CD1c-positive myeloid dendritic cell (primary cell): Measurements from ENCODE around the gene ADAMTS17.

Experiments
- DNase-seq: peaks from one replicate; pipeline ENCODE4 v3.0.0-alpha.2; 2016; ENCODE audit errors: extremely low spot score

Gene ADAMTS17

GRCh38 chr15:99999282-100000070, 342.3 kb downstream of the ADAMTS17 start:
- no peak for DNase-seq

GRCh38 chr15:99998661-99999101, 343.1 kb downstream of the ADAMTS17 start:
- no peak for DNase-seq

GRCh38 chr15:99997112-99997651, 344.6 kb downstream of the ADAMTS17 start:
- DNase-seq = no peak

GRCh38 chr15:99996660-99997059, 345.1 kb downstream of the ADAMTS17 start:
- no peak for DNase-seq

- no peak for DNase-seq
Observed at GRCh38 chr15:99995543-99995942, 346.2 kb downstream of the ADAMTS17 start.

GRCh38 chr15:99994849-99995248, 346.9 kb downstream of the ADAMTS17 start:
- no peak for DNase-seq

GRCh38 chr15:99993681-99994131, 348.1 kb downstream of the ADAMTS17 start:
- no peak for DNase-seq

GRCh38 chr15:99993262-99993661, 348.5 kb downstream of the ADAMTS17 start:
- DNase-seq = no peak

GRCh38 chr15:99992611-99993231, 349.1 kb downstream of the ADAMTS17 start:
- no peak for DNase-seq

- no peak for DNase-seq
Observed at GRCh38 chr15:99989095-99989494, 352.7 kb downstream of the ADAMTS17 start.

- DNase-seq = no peak
Observed at GRCh38 chr15:99987701-99988100, 354.1 kb downstream of the ADAMTS17 start.

- no peak for DNase-seq
Observed at GRCh38 chr15:99987119-99987506, 354.7 kb downstream of the ADAMTS17 start.

- no peak for DNase-seq
Observed at GRCh38 chr15:99986297-99987118, 355.3 kb downstream of the ADAMTS17 start.

- DNase-seq = no peak
Observed at GRCh38 chr15:99985878-99986277, 355.9 kb downstream of the ADAMTS17 start.

GRCh38 chr15:99984491-99985243, 357.1 kb downstream of the ADAMTS17 start:
- DNase-seq = no peak

GRCh38 chr15:99983886-99984286, 357.9 kb downstream of the ADAMTS17 start:
- DNase-seq = no peak

- no peak for DNase-seq
Observed at GRCh38 chr15:99983171-99983885, 358.4 kb downstream of the ADAMTS17 start.

- DNase-seq = no peak
Observed at GRCh38 chr15:99982662-99983061, 359.1 kb downstream of the ADAMTS17 start.

GRCh38 chr15:99981839-99982658, 359.7 kb downstream of the ADAMTS17 start:
- DNase-seq = no peak

GRCh38 chr15:99981191-99981647, 360.6 kb downstream of the ADAMTS17 start:
- no peak for DNase-seq
